H9 (cell line): ENCODE measurements around the gene PALD1. TPM values are rescaled to one million over a fixed set of nuclear protein-coding genes. Genes with fewer than 3 reads are reported as not detected.

Experiments
- DNase-seq: peaks from one replicate; pipeline ENCODE4 v3.0.0-alpha.2; 2017
- H2AFZ ChIP-seq: one replicate; pipeline ENCODE4 v1.6.1; 2013; ENCODE audit warnings: mild to moderate bottlenecking, low read length, control low read depth, moderate library complexity
- H2AK5ac ChIP-seq: 2 replicates; pipeline ENCODE4 v1.6.1; 2013; ENCODE audit warnings: low read length, control low read depth, mixed read lengths; ENCODE audit not compliant: insufficient read length
- H2BK120ac ChIP-seq: one replicate; pipeline ENCODE4 v1.6.1; 2013; ENCODE audit warnings: low read depth, mild to moderate bottlenecking, low read length, control low read depth, inconsistent platforms; ENCODE audit not compliant: poor library complexity, severe bottlenecking
- H2BK12ac ChIP-seq: 2 replicates; pipeline ENCODE4 v1.6.1; 2013; ENCODE audit warnings: low read length, control low read depth, mixed read lengths, low read depth; ENCODE audit not compliant: insufficient read length
- H2BK15ac ChIP-seq: 2 replicates; pipeline ENCODE4 v1.6.1; 2013; ENCODE audit warnings: low read depth, low read length, control low read depth
- H2BK20ac ChIP-seq: one replicate; pipeline ENCODE4 v1.6.1; 2013; ENCODE audit warnings: low read depth, mild to moderate bottlenecking, low read length, control low read depth, inconsistent platforms; ENCODE audit not compliant: poor library complexity, severe bottlenecking
- H2BK5ac ChIP-seq: 2 replicates; pipeline ENCODE4 v1.6.1; 2013; ENCODE audit warnings: low read length, control low read depth, mixed read lengths; ENCODE audit not compliant: insufficient read length
- H3K14ac ChIP-seq: 2 replicates; pipeline ENCODE4 v1.6.1; 2013; ENCODE audit warnings: low read length, control low read depth; ENCODE audit not compliant: insufficient read depth
- H3K18ac ChIP-seq: 2 replicates; pipeline ENCODE4 v1.6.1; 2013; ENCODE audit warnings: low read depth, mild to moderate bottlenecking, mixed read lengths, low read length, control low read depth; ENCODE audit not compliant: insufficient read length
- H3K23ac ChIP-seq: 2 replicates; pipeline ENCODE4 v1.6.1; 2013; ENCODE audit warnings: low read length, control low read depth, mixed read lengths, low read depth; ENCODE audit not compliant: insufficient read length
- H3K23me2 ChIP-seq: 2 replicates; pipeline ENCODE4 v1.6.1; 2013; ENCODE audit warnings: low read depth, mild to moderate bottlenecking, mixed read lengths, low read length, control low read depth; ENCODE audit not compliant: insufficient read length, poor library complexity, severe bottlenecking
- H3K27ac ChIP-seq: 2 replicates; pipeline ENCODE4 v1.5.1; 2013; ENCODE audit warnings: low read length, control low read depth, mixed read lengths, low read depth; ENCODE audit not compliant: insufficient read length
- H3K27me3 ChIP-seq: 2 replicates; pipeline ENCODE4 v1.6.1; 2013; ENCODE audit warnings: low read length, control low read depth, inconsistent platforms; ENCODE audit not compliant: insufficient read depth
- H3K4ac ChIP-seq: 2 replicates; pipeline ENCODE4 v1.6.1; 2013; ENCODE audit warnings: low read depth, mild to moderate bottlenecking, control low read depth, inconsistent platforms, low read length, moderate library complexity
- H3K4me1 ChIP-seq: 2 replicates; pipeline ENCODE4 v1.6.1; 2013; ENCODE audit warnings: low read length, control low read depth, inconsistent platforms; ENCODE audit not compliant: insufficient read depth
- H3K4me2 ChIP-seq: 2 replicates; pipeline ENCODE4 v1.6.1; 2013; ENCODE audit warnings: low read length, control low read depth, mixed read lengths; ENCODE audit not compliant: insufficient read length, insufficient read depth
- H3K56ac ChIP-seq: 2 replicates; pipeline ENCODE4 v1.6.1; 2013; ENCODE audit warnings: low read depth, mild to moderate bottlenecking, mixed read lengths, low read length, control low read depth; ENCODE audit not compliant: insufficient read length
- H3K79me1 ChIP-seq: 2 replicates; pipeline ENCODE4 v1.6.1; 2013; ENCODE audit warnings: low read depth, mild to moderate bottlenecking, moderate library complexity, low read length, control low read depth, inconsistent platforms; ENCODE audit not compliant: insufficient read depth, poor library complexity, severe bottlenecking
- H3K79me2 ChIP-seq: 2 replicates; pipeline ENCODE4 v1.6.1; 2013; ENCODE audit warnings: low read length, control low read depth, inconsistent platforms; ENCODE audit not compliant: insufficient read depth
- H3K9ac ChIP-seq: 2 replicates; pipeline ENCODE4 v1.6.1; 2013; ENCODE audit warnings: low read length, control low read depth, mixed read lengths; ENCODE audit not compliant: insufficient read length; ENCODE audit errors: extremely low read depth
- H3K9me3 ChIP-seq: one replicate; pipeline ENCODE4 v1.6.1; 2013; ENCODE audit warnings: low read depth, low read length, inconsistent platforms; ENCODE audit not compliant: control insufficient read depth
- H3T11ph ChIP-seq: one replicate; pipeline ENCODE4 v1.6.1; 2013; ENCODE audit warnings: mild to moderate bottlenecking, low read length, control low read depth, inconsistent platforms
- H4K20me1 ChIP-seq: one replicate; pipeline ENCODE4 v1.6.1; 2013; ENCODE audit not compliant: control insufficient read depth, insufficient read length, insufficient read depth
- H4K5ac ChIP-seq: 2 replicates; pipeline ENCODE4 v1.6.1; 2013; ENCODE audit warnings: low read depth, mild to moderate bottlenecking, mixed read lengths, low read length, control low read depth; ENCODE audit not compliant: insufficient read length
- H4K8ac ChIP-seq: replicated peaks from 2 replicates; pipeline ENCODE4 v1.6.1; 2013; ENCODE audit warnings: low read length, control low read depth, mixed read lengths, low read depth; ENCODE audit not compliant: insufficient read length
- H4K91ac ChIP-seq: 2 replicates; pipeline ENCODE4 v1.6.1; 2013; ENCODE audit warnings: low read depth, mild to moderate bottlenecking, moderate library complexity, mixed read lengths, low read length, control low read depth; ENCODE audit not compliant: insufficient read length
- H3K27ac Mint-ChIP-seq, 3 experiments: 2 replicates in 2 of 3; 3 replicates in 1 of 3; pipeline ENCODE4 v1.8.0; 2020 to 2021; ENCODE audit warnings: mixed read lengths in 3 of 3, mild to moderate bottlenecking in 1 of 3, moderate library complexity in 1 of 3
- H3K27me3 Mint-ChIP-seq: 2 replicates; pipeline ENCODE4 v1.8.0; 2021; ENCODE audit warnings: low read depth, mild to moderate bottlenecking, moderate library complexity, mixed read lengths
- H3K36me3 Mint-ChIP-seq, 3 experiments: 2 replicates in 2 of 3; 3 replicates in 1 of 3; pipeline ENCODE4 v1.8.0; 2020 to 2021; ENCODE audit warnings: low read depth in 3 of 3, mixed read lengths in 3 of 3; ENCODE audit not compliant: insufficient read depth in 1 of 3
- H3K4me1 Mint-ChIP-seq, 2 experiments: 2 replicates each; pipeline ENCODE4 v1.8.0; 2020; ENCODE audit warnings: mixed read lengths in 2 of 2
- H3K4me3 Mint-ChIP-seq, 2 experiments: 2 replicates in 1 of 2; 3 replicates in 1 of 2; pipeline ENCODE4 v1.8.0; 2020 to 2021; ENCODE audit warnings: mild to moderate bottlenecking in 2 of 2, mixed read lengths in 2 of 2, moderate library complexity in 1 of 2
- H3K9me3 Mint-ChIP-seq, 2 experiments: 2 replicates in 1 of 2; 3 replicates in 1 of 2; pipeline ENCODE4 v1.8.0; 2020; ENCODE audit warnings: mild to moderate bottlenecking in 2 of 2, mixed read lengths in 2 of 2, moderate library complexity in 1 of 2
- WGBS: extraction: QIAGEN DNeasy Blood & Tissue Kit; methylation state at CpG from one replicate; pipeline ENCODE4 v1.1.7; 2013; ENCODE audit warnings: missing lambda C conversion rate, low lambda C conversion rate, mixed read lengths; ENCODE audit not compliant: insufficient read length; ENCODE audit errors: extremely low coverage; 5-methylcytosine and 5-hydroxymethylcytosine counted together
- total RNA-seq: library from RNA; stranded (reverse); gene quantifications from 2 replicates; pipeline ENCODE4 v1.2.1, GENCODE V29; 2021
- TF ChIP-seq, protein P1 (sequence below): fragments of 200-600 bp; sonication (generic); conservative IDR thresholded peaks from 3 replicates; pipeline ENCODE4 v1.8.0; 2021; ENCODE audit warnings: antibody characterized with exemption, mild to moderate bottlenecking

PALD1 gene
- total RNA-seq, 1 experiment from 2014 or later: 21.1 TPM

DNA sequence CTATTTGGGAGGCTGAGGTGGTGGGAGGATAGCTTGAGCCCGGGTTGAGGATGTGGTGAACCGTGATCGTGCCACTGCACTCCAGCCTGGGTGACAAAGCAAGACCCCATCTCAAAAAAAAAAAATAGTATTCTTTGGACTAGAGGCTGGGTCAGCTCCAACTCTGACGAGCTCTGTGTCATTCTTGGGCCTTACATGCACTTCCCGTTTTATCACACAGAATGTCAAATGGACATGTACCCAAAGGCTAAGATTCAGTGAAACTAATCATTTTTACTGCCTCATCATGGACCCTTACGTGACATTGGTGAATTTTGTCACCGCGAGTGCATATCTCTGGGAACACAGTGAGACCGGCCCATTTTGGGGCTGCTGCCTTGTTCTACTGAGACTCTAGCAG is 27.3 kb downstream of the PALD1 start:
- no peaks in the 10 kb centered on the region for H3K27me3 ChIP-seq
- no peak overlapping the region for H3T11ph ChIP-seq
- no peaks in the 10 kb centered on the region for H3K9me3 ChIP-seq
- H3K4me2 ChIP-seq: no peak overlapping the region
- H2BK15ac ChIP-seq: no peak overlapping the region
- H2AK5ac ChIP-seq: no peak overlapping the region
- H3K27ac ChIP-seq: no peak overlapping the region
- no peak overlapping the region for H2BK5ac ChIP-seq
- Mint-ChIP-seq H3K27me3 (no peaks in the 10 kb centered on the region), H3K27ac (no peak overlapping the region), H3K4me1 (peaks cover 34 to 35% of the 10 kb centered on the region in 2 experiments), H3K36me3 (no peaks in the 10 kb centered on the region; a peak in 1 of 7 replicates), H3K4me3 (no peak overlapping the region), H3K9me3 (no peaks in the 10 kb centered on the region; a peak in 1 of 5 replicates)
- no peaks in the 10 kb centered on the region for H3K23me2 ChIP-seq
- no peak for DNase-seq
- H3K79me2 ChIP-seq: no peaks in the 10 kb centered on the region
- H2BK12ac ChIP-seq: no peak overlapping the region
- no peak overlapping the region; the same call in 1 of the 2 replicates for H3K14ac ChIP-seq
- H4K91ac ChIP-seq: no peak overlapping the region
- H2BK120ac ChIP-seq: no peak overlapping the region
- WGBS: no CpG with 5 or more reads among the region's 9 CpGs
- TF ChIP-seq, protein P1, sequence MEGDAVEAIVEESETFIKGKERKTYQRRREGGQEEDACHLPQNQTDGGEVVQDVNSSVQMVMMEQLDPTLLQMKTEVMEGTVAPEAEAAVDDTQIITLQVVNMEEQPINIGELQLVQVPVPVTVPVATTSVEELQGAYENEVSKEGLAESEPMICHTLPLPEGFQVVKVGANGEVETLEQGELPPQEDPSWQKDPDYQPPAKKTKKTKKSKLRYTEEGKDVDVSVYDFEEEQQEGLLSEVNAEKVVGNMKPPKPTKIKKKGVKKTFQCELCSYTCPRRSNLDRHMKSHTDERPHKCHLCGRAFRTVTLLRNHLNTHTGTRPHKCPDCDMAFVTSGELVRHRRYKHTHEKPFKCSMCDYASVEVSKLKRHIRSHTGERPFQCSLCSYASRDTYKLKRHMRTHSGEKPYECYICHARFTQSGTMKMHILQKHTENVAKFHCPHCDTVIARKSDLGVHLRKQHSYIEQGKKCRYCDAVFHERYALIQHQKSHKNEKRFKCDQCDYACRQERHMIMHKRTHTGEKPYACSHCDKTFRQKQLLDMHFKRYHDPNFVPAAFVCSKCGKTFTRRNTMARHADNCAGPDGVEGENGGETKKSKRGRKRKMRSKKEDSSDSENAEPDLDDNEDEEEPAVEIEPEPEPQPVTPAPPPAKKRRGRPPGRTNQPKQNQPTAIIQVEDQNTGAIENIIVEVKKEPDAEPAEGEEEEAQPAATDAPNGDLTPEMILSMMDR: no peak
- no peak overlapping the region for H4K5ac ChIP-seq
- no peaks in the 10 kb centered on the region for H3K79me1 ChIP-seq
- no peak overlapping the region for H3K18ac ChIP-seq
- H3K23ac ChIP-seq: no peak overlapping the region
- H3K56ac ChIP-seq: no peak overlapping the region
- H2AFZ ChIP-seq: no peak overlapping the region
- no peak overlapping the region for H4K8ac ChIP-seq
- H3K4me1 ChIP-seq: peaks cover 3% of the 10 kb centered on the region; the same call in 1 of the 2 replicates
- H3K4ac ChIP-seq: no peak overlapping the region
- H4K20me1 ChIP-seq: no peaks in the 10 kb centered on the region
- no peak overlapping the region for H3K9ac ChIP-seq
- H2BK20ac ChIP-seq: no peak overlapping the region
